Memory B cell (primary cell): ENCODE results near the gene TBC1D9B.

Experiments
- ATAC-seq: fragments of 150-1000 bp; cut with Tn5 transposase; 2 replicates; pipeline ENCODE4 v1.10.0; 2021; ENCODE audit warnings: low read depth, mild to moderate bottlenecking, moderate library complexity
- DNase-seq, 2 donors: peaks; one replicate each; pipeline ENCODE4 v3.0.0; 2022; ENCODE audit warnings: low spot score in 2 of 2
- H3K27ac Mint-ChIP-seq: one replicate; pipeline ENCODE4 v1.8.0; 2022; ENCODE audit warnings: mild to moderate bottlenecking, moderate library complexity, mixed read lengths
- H3K27me3 Mint-ChIP-seq: one replicate; pipeline ENCODE4 v1.8.0; 2022; ENCODE audit warnings: mixed read lengths
- H3K36me3 Mint-ChIP-seq: one replicate; pipeline ENCODE4 v1.8.0; 2022; ENCODE audit warnings: mild to moderate bottlenecking, mixed read lengths
- H3K4me1 Mint-ChIP-seq: one replicate; pipeline ENCODE4 v1.8.0; 2022; ENCODE audit warnings: mixed read lengths
- H3K4me3 Mint-ChIP-seq: one replicate; pipeline ENCODE4 v1.8.0; 2022; ENCODE audit warnings: mild to moderate bottlenecking, moderate library complexity, mixed read lengths
- H3K9me3 Mint-ChIP-seq: one replicate; pipeline ENCODE4 v1.8.0; 2022; ENCODE audit warnings: mixed read lengths

The TBC1D9B gene

GRCh38 chr5:179916523-179916922 is 8.8 kb upstream of the TBC1D9B start:
- Mint-ChIP-seq H3K36me3 (no peaks in the 10 kb centered on the region), H3K27me3 (no peaks in the 10 kb centered on the region), H3K4me3 (no peak overlapping the region), H3K4me1 (peaks cover 16% of the 10 kb centered on the region), H3K9me3 (no peaks in the 10 kb centered on the region), H3K27ac (no peak overlapping the region)
- no peak for DNase-seq
- ATAC-seq = no peak

GRCh38 chr5:179915406-179915935 is 7.8 kb upstream of the TBC1D9B start:
- DNase-seq (no peak), ATAC-seq (no peak)
- no peaks in the 10 kb centered on the region for H3K36me3 Mint-ChIP-seq
- peaks cover 16% of the 10 kb centered on the region for H3K4me1 Mint-ChIP-seq
- H3K27me3 Mint-ChIP-seq = no peaks in the 10 kb centered on the region
- H3K9me3 Mint-ChIP-seq = no peaks in the 10 kb centered on the region
- peak overlapping the region; percentile 32 for H3K27ac Mint-ChIP-seq
- H3K4me3 Mint-ChIP-seq = no peak overlapping the region

GRCh38 chr5:179914032-179914755 is 6.5 kb upstream of the TBC1D9B start:
- DNase-seq = no peak
- Mint-ChIP-seq H3K4me1 (peaks cover 14% of the 10 kb centered on the region), H3K36me3 (no peaks in the 10 kb centered on the region), H3K27me3 (no peaks in the 10 kb centered on the region), H3K4me3 (no peak overlapping the region), H3K27ac (no peak overlapping the region), H3K9me3 (no peaks in the 10 kb centered on the region)
- peak; percentile 48 for ATAC-seq

GRCh38 chr5:179913461-179913860 is 5.8 kb upstream of the TBC1D9B start:
- ATAC-seq (no peak), DNase-seq (no peak)
- Mint-ChIP-seq H3K27ac (no peak overlapping the region), H3K27me3 (no peaks in the 10 kb centered on the region), H3K9me3 (no peaks in the 10 kb centered on the region), H3K4me1 (peaks cover 14% of the 10 kb centered on the region), H3K4me3 (no peak overlapping the region), H3K36me3 (no peaks in the 10 kb centered on the region)

GRCh38 chr5:179912951-179913350 is 5.3 kb upstream of the TBC1D9B start:
- no peak for DNase-seq
- Mint-ChIP-seq H3K27ac (no peak overlapping the region), H3K4me3 (no peak overlapping the region), H3K27me3 (no peaks in the 10 kb centered on the region), H3K9me3 (no peaks in the 10 kb centered on the region), H3K36me3 (no peaks in the 10 kb centered on the region), H3K4me1 (peaks cover 12% of the 10 kb centered on the region)
- no peak for ATAC-seq

GRCh38 chr5:179912386-179912785 is 4.7 kb upstream of the TBC1D9B start:
- peaks cover 11% of the 10 kb centered on the region for H3K4me1 Mint-ChIP-seq
- H3K9me3 Mint-ChIP-seq = no peaks in the 10 kb centered on the region

GRCh38 chr5:179909224-179909623 is 1.5 kb upstream of the TBC1D9B start:
- DNase-seq = no peak
- no peaks in the 10 kb centered on the region for H3K9me3 Mint-ChIP-seq
- H3K4me1 Mint-ChIP-seq = peaks cover 16% of the 10 kb centered on the region
- no peak for ATAC-seq
- peaks cover 3% of the 10 kb centered on the region for H3K36me3 Mint-ChIP-seq
- H3K4me3 Mint-ChIP-seq = peak overlapping the region; percentile 21
- no peaks in the 10 kb centered on the region for H3K27me3 Mint-ChIP-seq
- H3K27ac Mint-ChIP-seq = no peak overlapping the region

More at GRCh38 chr5:179912386-179912785, 4.7 kb upstream of the TBC1D9B start:
- H3K4me3 Mint-ChIP-seq = no peak overlapping the region
- no peak overlapping the region for H3K27ac Mint-ChIP-seq
- H3K27me3 Mint-ChIP-seq = no peaks in the 10 kb centered on the region
- no peaks in the 10 kb centered on the region for H3K36me3 Mint-ChIP-seq
- no peak for ATAC-seq
- no peak for DNase-seq

GRCh38 chr5:179908528-179908927 is 831 bp upstream of the TBC1D9B start:
- no peaks in the 10 kb centered on the region for H3K27me3 Mint-ChIP-seq

GRCh38 chr5:179906795-179907555 is 722 bp downstream of the TBC1D9B start:
- no peaks in the 10 kb centered on the region for H3K9me3 Mint-ChIP-seq

More at GRCh38 chr5:179908528-179908927, 831 bp upstream of the TBC1D9B start:
- H3K4me1 Mint-ChIP-seq = peaks cover 14% of the 10 kb centered on the region
- H3K27ac Mint-ChIP-seq = no peak overlapping the region
- H3K9me3 Mint-ChIP-seq = no peaks in the 10 kb centered on the region
- no peak for DNase-seq
- H3K4me3 Mint-ChIP-seq = peak overlapping the region; percentile 86
- H3K36me3 Mint-ChIP-seq = peaks cover 6% of the 10 kb centered on the region
- ATAC-seq = no peak

GRCh38 chr5:179906294-179906794 is 1.4 kb downstream of the TBC1D9B start:
- DNase-seq (no peak), ATAC-seq (no peak)
- H3K36me3 Mint-ChIP-seq = peaks cover 10% of the 10 kb centered on the region

More at GRCh38 chr5:179906795-179907555, 722 bp downstream of the TBC1D9B start:
- DNase-seq (no peak), ATAC-seq (peak; percentile 26)
- Mint-ChIP-seq H3K4me3 (peak overlapping the region; percentile 92), H3K4me1 (peaks cover 14% of the 10 kb centered on the region), H3K27me3 (no peaks in the 10 kb centered on the region), H3K36me3 (peaks cover 9% of the 10 kb centered on the region), H3K27ac (peak overlapping the region; percentile 83)

GRCh38 chr5:179905161-179905560 is 2.5 kb downstream of the TBC1D9B start:
- peaks cover 14% of the 10 kb centered on the region for H3K4me1 Mint-ChIP-seq
- H3K36me3 Mint-ChIP-seq = peaks cover 10% of the 10 kb centered on the region

More at GRCh38 chr5:179906294-179906794, 1.4 kb downstream of the TBC1D9B start:
- peaks cover 14% of the 10 kb centered on the region for H3K4me1 Mint-ChIP-seq
- H3K27ac Mint-ChIP-seq = peak overlapping the region; percentile 83
- H3K4me3 Mint-ChIP-seq = peak overlapping the region; percentile 92
- H3K9me3 Mint-ChIP-seq = no peaks in the 10 kb centered on the region
- no peaks in the 10 kb centered on the region for H3K27me3 Mint-ChIP-seq

GRCh38 chr5:179904463-179905160 is 3.1 kb downstream of the TBC1D9B start:
- Mint-ChIP-seq H3K36me3 (peaks cover 10% of the 10 kb centered on the region), H3K4me1 (peaks cover 12% of the 10 kb centered on the region), H3K27me3 (no peaks in the 10 kb centered on the region), H3K4me3 (no peak overlapping the region), H3K9me3 (no peaks in the 10 kb centered on the region), H3K27ac (no peak overlapping the region)
- DNase-seq (no peak), ATAC-seq (no peak)

More at GRCh38 chr5:179905161-179905560, 2.5 kb downstream of the TBC1D9B start:
- no peak for DNase-seq
- no peaks in the 10 kb centered on the region for H3K27me3 Mint-ChIP-seq
- no peak for ATAC-seq
- H3K4me3 Mint-ChIP-seq = no peak overlapping the region
- no peak overlapping the region for H3K27ac Mint-ChIP-seq
- H3K9me3 Mint-ChIP-seq = no peaks in the 10 kb centered on the region

GRCh38 chr5:179902763-179903158 is 4.9 kb downstream of the TBC1D9B start:
- Mint-ChIP-seq H3K4me3 (no peak overlapping the region), H3K9me3 (no peaks in the 10 kb centered on the region), H3K27ac (no peak overlapping the region), H3K36me3 (peaks cover 18% of the 10 kb centered on the region), H3K27me3 (no peaks in the 10 kb centered on the region), H3K4me1 (peaks cover 12% of the 10 kb centered on the region)
- ATAC-seq = no peak
- no peak for DNase-seq
